ENCODE results near the gene PANX1.

GRCh38 chr11:94112206-94112953, 16.3 kb upstream of the PANX1 start:
- no peak for TF ChIP-seq CTCF (IDR thresholded peaks at IDR 0.05; ENCODE audit: insufficient read depth, low read length, poor library complexity, severe bottlenecking)
- no peak for TF ChIP-seq EZH2phosphoT487 (conservative IDR thresholded peaks at IDR 0.05; ENCODE audit: low read length)

Data from SU-DHL-6 (cell line).